Neural cell (in vitro differentiated cells): ENCODE measurements around the gene SAYSD1. TPM values are rescaled to one million over a fixed set of nuclear protein-coding genes. Genes with fewer than 3 reads are reported as not detected.

Experiments used
- H2AFZ ChIP-seq: fragments of 200-600, 300-800 bp; sonication (generic), shearing (Covaris generic); 2 replicates; pipeline ENCODE4 v1.6.0; 2014; ENCODE audit warnings: low read depth, mild to moderate bottlenecking, antibody characterized with exemption, low read length, moderate library complexity
- H3F3A ChIP-seq: fragments of 200-600 bp; shearing (Covaris generic); 2 replicates; pipeline ENCODE4 v1.6.1; 2016; ENCODE audit warnings: mild to moderate bottlenecking, moderate library complexity, mixed read lengths, antibody characterized with exemption, low read length; ENCODE audit not compliant: insufficient read depth, poor library complexity, severe bottlenecking
- H3K27ac ChIP-seq: fragments of 200-600, 300-800 bp; sonication (generic), shearing (Covaris generic); 2 replicates; pipeline ENCODE4 v1.5.1; 2014; ENCODE audit warnings: mild to moderate bottlenecking, low read length, moderate library complexity
- H3K27me3 ChIP-seq: fragments of 300-800, 200-600 bp; sonication (generic), shearing (Covaris generic); 2 replicates; pipeline ENCODE4 v1.6.0; 2014; ENCODE audit warnings: mild to moderate bottlenecking, low read depth, low read length, moderate library complexity; ENCODE audit not compliant: insufficient read depth
- H3K36me3 ChIP-seq: fragments of 300-800, 200-600 bp; sonication (generic), shearing (Covaris generic); 2 replicates; pipeline ENCODE4 v1.5.1; 2014; ENCODE audit warnings: mild to moderate bottlenecking, antibody characterized with exemption, low read length, moderate library complexity; ENCODE audit not compliant: insufficient read depth
- H3K4me2 ChIP-seq: fragments of 300-800, 200-600 bp; sonication (generic), shearing (Covaris generic); 2 replicates; pipeline ENCODE4 v1.6.0; 2014; ENCODE audit warnings: mild to moderate bottlenecking, low read length
- H3K4me3 ChIP-seq: fragments of 300-800, 200-600 bp; sonication (generic), shearing (Covaris generic); 2 replicates; pipeline ENCODE4 v1.5.1; 2014; ENCODE audit warnings: mild to moderate bottlenecking, low read length, moderate library complexity
- H3K79me2 ChIP-seq: fragments of 200-600 bp; shearing (Covaris generic); replicated peaks from 2 replicates; pipeline ENCODE4 v1.6.0; 2014; ENCODE audit warnings: mild to moderate bottlenecking, low read length, moderate library complexity; ENCODE audit not compliant: insufficient read depth
- H3K9ac ChIP-seq: fragments of 300-800, 200-600 bp; sonication (generic), shearing (Covaris generic); 2 replicates; pipeline ENCODE4 v1.6.1; 2016; ENCODE audit warnings: mild to moderate bottlenecking, low read length, mixed read lengths
- H3K9me2 ChIP-seq: fragments of 200-600 bp; shearing (Covaris generic); 2 replicates; pipeline ENCODE4 v1.6.1; 2016; ENCODE audit warnings: mild to moderate bottlenecking, low read length, mixed read lengths; ENCODE audit not compliant: insufficient read depth
- H3K9me3 ChIP-seq: fragments of 200-600, 300-800 bp; sonication (generic), shearing (Covaris generic); 2 replicates; pipeline ENCODE4 v1.6.1; 2016; ENCODE audit warnings: mild to moderate bottlenecking, mixed run types, low read length, moderate library complexity, mixed read lengths
- H4K20me1 ChIP-seq: fragments of 200-600 bp; shearing (Covaris generic); 2 replicates; pipeline ENCODE4 v1.6.1; 2016; ENCODE audit warnings: mild to moderate bottlenecking, mixed run types; ENCODE audit not compliant: insufficient read depth
- EP300 ChIP-seq: fragments of 450-650 bp; conservative IDR thresholded peaks from 2 replicates; pipeline ENCODE4 v1.6.1; 2014; ENCODE audit warnings: antibody characterized with exemption, mild to moderate bottlenecking, moderate library complexity; ENCODE audit not compliant: poor library complexity, severe bottlenecking
- EZH2 ChIP-seq: fragments of 200-600, 300-800 bp; shearing (Covaris generic), sonication (generic); IDR thresholded peaks from 2 replicates; pipeline ENCODE4 v1.6.1; 2014; ENCODE audit warnings: antibody characterized with exemption, low read length, borderline replicate concordance, mild to moderate bottlenecking; ENCODE audit not compliant: insufficient read depth, poor library complexity, severe bottlenecking
- MXI1 ChIP-seq: fragments of 450-650 bp; conservative IDR thresholded peaks from 2 replicates; pipeline ENCODE4 v1.6.1; 2014; ENCODE audit warnings: antibody characterized with exemption, mild to moderate bottlenecking; ENCODE audit not compliant: poor library complexity, severe bottlenecking
- POLR2AphosphoS5 ChIP-seq: IDR thresholded peaks from 2 replicates; pipeline ENCODE4 v1.6.1; 2012
- RAD21 ChIP-seq: fragments of 450-650 bp; conservative IDR thresholded peaks from 2 replicates; pipeline ENCODE4 v1.6.1; 2014; ENCODE audit warnings: antibody characterized with exemption, mild to moderate bottlenecking, moderate library complexity
- SMC3 ChIP-seq: fragments of 450-650 bp; conservative IDR thresholded peaks from 2 replicates; pipeline ENCODE4 v1.6.1; 2014; ENCODE audit warnings: antibody characterized with exemption, mild to moderate bottlenecking, moderate library complexity; ENCODE audit not compliant: poor library complexity
- TAF1 ChIP-seq: IDR thresholded peaks from 2 replicates; pipeline ENCODE4 v1.6.1; 2012; ENCODE audit warnings: low read depth
- polyA plus RNA-seq: library from polyadenylated mRNA; depleted of rRNA; stranded (reverse); fragments of >200 nt; gene quantifications from 2 replicates; pipeline ENCODE4 v1.2.3, GENCODE V29; 2014
- TF ChIP-seq, protein P1 (sequence below): IDR thresholded peaks from 2 replicates; pipeline ENCODE4 v1.6.1; 2012; ENCODE audit warnings: borderline replicate concordance
- TF ChIP-seq, protein P2 (sequence below): fragments of 450-650 bp; IDR thresholded peaks from 2 replicates; pipeline ENCODE4 v1.5.1; 2014; ENCODE audit warnings: antibody characterized with exemption, mild to moderate bottlenecking, moderate library complexity; ENCODE audit not compliant: poor library complexity, severe bottlenecking

SAYSD1 gene
- polyA plus RNA-seq, 1 donor from 2014 or later, result 40.5 TPM

DNA sequence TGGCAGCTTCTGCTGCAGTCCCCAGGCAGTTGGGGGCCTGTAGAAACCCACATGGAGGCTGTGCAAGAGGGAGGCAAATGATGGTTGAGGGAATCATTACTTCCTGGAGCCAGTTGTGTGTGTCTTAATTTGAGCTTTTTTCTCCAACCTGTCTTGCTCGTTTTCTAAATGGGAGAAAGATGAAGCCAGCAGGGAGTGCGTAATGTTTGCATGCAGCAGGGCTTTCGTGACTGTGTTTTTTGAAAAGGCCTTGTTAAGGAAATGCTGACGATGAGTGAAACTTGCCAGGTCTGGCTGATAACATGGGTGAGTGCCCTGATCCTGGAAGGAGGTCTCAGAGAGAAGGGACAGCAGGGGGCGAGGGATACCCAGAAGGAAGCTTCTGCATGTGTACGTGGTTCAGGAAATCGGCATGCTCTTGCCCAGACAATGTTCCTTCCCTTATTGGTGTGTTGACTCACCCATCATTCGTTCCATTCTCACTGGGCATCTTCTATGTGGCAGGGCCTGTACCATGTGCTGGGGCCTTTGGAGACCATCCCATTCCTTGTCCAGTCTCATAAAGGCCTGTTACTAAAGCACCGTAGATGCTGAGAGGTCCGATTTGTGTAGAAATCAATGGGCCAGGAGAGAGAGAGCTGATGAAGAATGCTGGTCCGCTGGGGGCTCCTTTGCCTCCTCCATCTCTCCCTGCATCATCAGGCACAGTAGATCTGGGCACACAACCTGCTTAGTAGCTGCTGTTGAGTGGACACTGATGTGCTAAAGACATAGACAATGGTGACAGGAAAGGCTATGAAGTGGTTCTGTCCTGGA is 39.0 kb downstream of the SAYSD1 start:
- no peak overlapping the region for H3K4me2 ChIP-seq
- H3K79me2 ChIP-seq, result no peaks in the 10 kb centered on the region
- H2AFZ ChIP-seq, result no peak overlapping the region
- no peak overlapping the region for H3K27ac ChIP-seq
- no peaks in the 10 kb centered on the region for H3K9me2 ChIP-seq
- no peaks in the 10 kb centered on the region for H3F3A ChIP-seq
- H3K36me3 ChIP-seq, result no peaks in the 10 kb centered on the region
- no peaks in the 10 kb centered on the region for H4K20me1 ChIP-seq
- H3K9ac ChIP-seq, result no peak overlapping the region
- TF ChIP-seq POLR2AphosphoS5, result no peak
- TF ChIP-seq MXI1, result no peak
- TF ChIP-seq, protein P1, sequence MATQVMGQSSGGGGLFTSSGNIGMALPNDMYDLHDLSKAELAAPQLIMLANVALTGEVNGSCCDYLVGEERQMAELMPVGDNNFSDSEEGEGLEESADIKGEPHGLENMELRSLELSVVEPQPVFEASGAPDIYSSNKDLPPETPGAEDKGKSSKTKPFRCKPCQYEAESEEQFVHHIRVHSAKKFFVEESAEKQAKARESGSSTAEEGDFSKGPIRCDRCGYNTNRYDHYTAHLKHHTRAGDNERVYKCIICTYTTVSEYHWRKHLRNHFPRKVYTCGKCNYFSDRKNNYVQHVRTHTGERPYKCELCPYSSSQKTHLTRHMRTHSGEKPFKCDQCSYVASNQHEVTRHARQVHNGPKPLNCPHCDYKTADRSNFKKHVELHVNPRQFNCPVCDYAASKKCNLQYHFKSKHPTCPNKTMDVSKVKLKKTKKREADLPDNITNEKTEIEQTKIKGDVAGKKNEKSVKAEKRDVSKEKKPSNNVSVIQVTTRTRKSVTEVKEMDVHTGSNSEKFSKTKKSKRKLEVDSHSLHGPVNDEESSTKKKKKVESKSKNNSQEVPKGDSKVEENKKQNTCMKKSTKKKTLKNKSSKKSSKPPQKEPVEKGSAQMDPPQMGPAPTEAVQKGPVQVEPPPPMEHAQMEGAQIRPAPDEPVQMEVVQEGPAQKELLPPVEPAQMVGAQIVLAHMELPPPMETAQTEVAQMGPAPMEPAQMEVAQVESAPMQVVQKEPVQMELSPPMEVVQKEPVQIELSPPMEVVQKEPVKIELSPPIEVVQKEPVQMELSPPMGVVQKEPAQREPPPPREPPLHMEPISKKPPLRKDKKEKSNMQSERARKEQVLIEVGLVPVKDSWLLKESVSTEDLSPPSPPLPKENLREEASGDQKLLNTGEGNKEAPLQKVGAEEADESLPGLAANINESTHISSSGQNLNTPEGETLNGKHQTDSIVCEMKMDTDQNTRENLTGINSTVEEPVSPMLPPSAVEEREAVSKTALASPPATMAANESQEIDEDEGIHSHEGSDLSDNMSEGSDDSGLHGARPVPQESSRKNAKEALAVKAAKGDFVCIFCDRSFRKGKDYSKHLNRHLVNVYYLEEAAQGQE, result no peak
- TF ChIP-seq EP300, result no peak
- TF ChIP-seq, protein P2, sequence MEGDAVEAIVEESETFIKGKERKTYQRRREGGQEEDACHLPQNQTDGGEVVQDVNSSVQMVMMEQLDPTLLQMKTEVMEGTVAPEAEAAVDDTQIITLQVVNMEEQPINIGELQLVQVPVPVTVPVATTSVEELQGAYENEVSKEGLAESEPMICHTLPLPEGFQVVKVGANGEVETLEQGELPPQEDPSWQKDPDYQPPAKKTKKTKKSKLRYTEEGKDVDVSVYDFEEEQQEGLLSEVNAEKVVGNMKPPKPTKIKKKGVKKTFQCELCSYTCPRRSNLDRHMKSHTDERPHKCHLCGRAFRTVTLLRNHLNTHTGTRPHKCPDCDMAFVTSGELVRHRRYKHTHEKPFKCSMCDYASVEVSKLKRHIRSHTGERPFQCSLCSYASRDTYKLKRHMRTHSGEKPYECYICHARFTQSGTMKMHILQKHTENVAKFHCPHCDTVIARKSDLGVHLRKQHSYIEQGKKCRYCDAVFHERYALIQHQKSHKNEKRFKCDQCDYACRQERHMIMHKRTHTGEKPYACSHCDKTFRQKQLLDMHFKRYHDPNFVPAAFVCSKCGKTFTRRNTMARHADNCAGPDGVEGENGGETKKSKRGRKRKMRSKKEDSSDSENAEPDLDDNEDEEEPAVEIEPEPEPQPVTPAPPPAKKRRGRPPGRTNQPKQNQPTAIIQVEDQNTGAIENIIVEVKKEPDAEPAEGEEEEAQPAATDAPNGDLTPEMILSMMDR, result no peak
- TF ChIP-seq TAF1, result no peak
- TF ChIP-seq SMC3, result no peak
- TF ChIP-seq EZH2, result no peak
- TF ChIP-seq RAD21, result no peak
- H3K9me3 ChIP-seq, result no peaks in the 10 kb centered on the region
- no peaks in the 10 kb centered on the region for H3K27me3 ChIP-seq
- H3K4me3 ChIP-seq, result no peak overlapping the region

DNA sequence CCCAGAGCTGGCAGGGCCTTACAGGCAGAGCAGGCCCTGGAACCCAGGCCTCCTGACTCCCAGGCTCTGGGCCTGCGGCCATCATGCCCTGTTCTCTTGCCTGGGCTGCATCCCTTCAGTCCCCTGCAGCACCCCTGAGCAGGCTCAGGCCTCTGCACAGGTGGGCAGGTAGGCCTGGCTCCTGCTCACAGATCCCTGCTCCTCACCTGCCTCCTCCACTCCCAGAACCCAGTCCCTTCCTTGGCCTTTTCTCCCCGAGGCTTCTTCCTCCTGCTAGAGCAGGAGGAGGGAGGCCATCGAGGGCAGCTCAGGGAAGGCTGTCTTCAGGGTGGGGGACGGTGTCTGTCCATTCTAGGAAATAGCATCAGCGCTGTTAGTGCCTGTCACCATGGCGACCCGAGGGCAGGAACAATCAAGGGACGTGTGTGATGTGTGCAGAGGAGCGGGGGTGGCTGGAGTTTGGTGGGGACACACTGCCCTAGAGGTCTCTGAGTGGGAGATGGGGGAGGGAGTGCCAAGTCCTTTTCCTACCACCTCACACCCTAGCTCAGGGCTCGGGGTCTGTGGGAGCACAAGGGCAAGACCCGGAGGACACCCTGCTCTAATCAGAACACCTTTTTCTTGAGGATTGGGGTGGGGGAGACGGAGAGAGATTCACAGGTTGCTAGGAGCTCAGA is 39.8 kb downstream of the SAYSD1 start:
- Histone ChIP-seq H2AFZ (no peak overlapping the region), H3K9me2 (no peaks in the 10 kb centered on the region), H3K79me2 (no peaks in the 10 kb centered on the region)

More for the DNA sequence above, 39.8 kb downstream of the SAYSD1 start:
- TF ChIP-seq TAF1 (no peak), EP300 (peak; percentile 14), POLR2AphosphoS5 (no peak), SMC3 (no peak)
- TF ChIP-seq, protein P2, result no peak
- Histone ChIP-seq H3K36me3 (no peaks in the 10 kb centered on the region), H4K20me1 (no peaks in the 10 kb centered on the region), H3K9ac (peak overlapping the region; percentile 28), H3K27ac (peak overlapping the region; percentile 24), H3K27me3 (no peaks in the 10 kb centered on the region), H3K4me3 (no peak overlapping the region), H3K4me2 (no peak overlapping the region), H3K9me3 (peaks cover 2% of the 10 kb centered on the region), H3F3A (no peaks in the 10 kb centered on the region)
